WI38 (cell line): ENCODE measurements around the gene MN1.

ENCODE experiments used
- H3K4me3 ChIP-seq: 2 replicates; pipeline ENCODE4 v1.5.1; 2011; ENCODE audit warnings: low read depth, mild to moderate bottlenecking, control low read depth, low read length
- CTCF ChIP-seq: IDR thresholded peaks from 2 replicates; pipeline ENCODE4 v1.5.1; 2012; ENCODE audit warnings: low read depth, mild to moderate bottlenecking, control low read depth, low read length

MN1 gene

GRCh38 chr22:27844656-27845591 lies 43.4 kb upstream of the MN1 start:
- TF ChIP-seq CTCF: no peak

GRCh38 chr22:27844256-27844655 lies 42.7 kb upstream of the MN1 start:
- H3K4me3 ChIP-seq: no peak overlapping the region
- TF ChIP-seq CTCF: no peak

More at GRCh38 chr22:27844656-27845591, 43.4 kb upstream of the MN1 start:
- H3K4me3 ChIP-seq: no peak overlapping the region

GRCh38 chr22:27843441-27843840 lies 41.9 kb upstream of the MN1 start:
- TF ChIP-seq CTCF: no peak
- H3K4me3 ChIP-seq: no peak overlapping the region

GRCh38 chr22:27842669-27843431 lies 41.3 kb upstream of the MN1 start:
- no peak for TF ChIP-seq CTCF
- no peak overlapping the region for H3K4me3 ChIP-seq

GRCh38 chr22:27842201-27842600 lies 40.6 kb upstream of the MN1 start:
- TF ChIP-seq CTCF: no peak
- H3K4me3 ChIP-seq: no peak overlapping the region

- H3K4me3 ChIP-seq: no peak overlapping the region
- TF ChIP-seq CTCF: no peak
These were observed 38.9 kb upstream of the MN1 start for GRCh38 chr22:27840436-27840835.
